Tibial artery (tissue), 4 donors: ENCODE measurements around the gene LYPD3.

Experiments
- DNase-seq, 2 donors: peaks; one replicate each; pipeline ENCODE4 v3.0.0-alpha.2; 2019
- H3K27ac ChIP-seq, 2 donors: fragments of 200-600 bp; sonication (generic) in 1 of 2; 1 replicate in 1 of 2; 2 replicates in 1 of 2; pipeline ENCODE4 v1.5.1; 2018 to 2019; ENCODE audit warnings: mild to moderate bottlenecking in 1 of 2
- H3K27me3 ChIP-seq, 2 donors: fragments of 200-600 bp; sonication (generic) in 1 of 2; one replicate each; pipeline versions ENCODE4 v1.5.1 to v1.6.0; 2016 to 2019
- H3K36me3 ChIP-seq, 3 donors: fragments of 200-600 bp; sonication (generic) in 2 of 3; one replicate each; pipeline ENCODE4 v1.5.1; 2016 to 2019; ENCODE audit warnings: mild to moderate bottlenecking in 2 of 3
- H3K4me1 ChIP-seq, 4 donors: fragments of 200-600 bp; sonication (generic) in 2 of 4; 1 replicate in 3 of 4; 2 replicates in 1 of 4; pipeline ENCODE4 v1.5.1; 2016 to 2019
- H3K4me3 ChIP-seq, 2 donors: fragments of 200-600 bp; sonication (generic) in 1 of 2; 1 replicate in 1 of 2; 2 replicates in 1 of 2; pipeline ENCODE4 v1.5.1; 2018 to 2019; ENCODE audit warnings: mild to moderate bottlenecking in 2 of 2
- H3K9me3 ChIP-seq, 3 donors: fragments of 200-600 bp; sonication (generic) in 1 of 3; one replicate each; pipeline ENCODE4 v1.5.1; 2016 to 2019
- intact Hi-C: fragments of 100-400 bp; cut with DNase I; formaldehyde crosslinking; loops from one replicate; pipeline ENCODE4 v1.15.0; 2023; ENCODE audit warnings: low total_unique reads
- TF ChIP-seq, protein P1 (sequence below), 2 experiments: fragments of 200-600 bp in 1 of 2; fragments of 450-650 bp in 1 of 2; IDR thresholded peaks; one replicate each; pipeline ENCODE4 v1.5.1; 2017 to 2019; ENCODE audit warnings: antibody characterized with exemption in 2 of 2, mild to moderate bottlenecking in 1 of 2, moderate library complexity in 1 of 2

LYPD3 gene

DNA sequence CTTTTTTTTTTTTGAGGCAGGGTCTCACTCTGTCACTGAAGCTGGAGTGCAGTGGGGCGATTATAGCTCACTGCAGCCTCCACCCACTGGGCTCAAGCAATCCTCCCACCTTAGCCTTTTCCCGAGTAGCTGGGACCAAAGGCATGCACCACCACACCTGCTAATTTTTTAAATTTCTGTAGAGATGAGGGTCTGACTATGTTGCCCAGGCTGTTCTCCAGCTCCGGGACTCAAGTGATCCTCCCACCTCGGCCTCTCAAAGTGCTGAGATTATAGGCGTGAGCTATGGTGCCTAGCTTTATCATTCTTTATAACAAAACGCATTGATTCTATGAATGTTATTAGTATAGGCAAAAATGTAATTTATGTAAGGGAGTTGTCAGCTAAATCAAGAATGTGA, 17.9 kb upstream of the LYPD3 start:
- no peaks in the 10 kb centered on the region for H3K4me1 ChIP-seq
- no peak for DNase-seq
- H3K9me3 ChIP-seq = no peaks in the 10 kb centered on the region
- H3K4me3 ChIP-seq = no peak overlapping the region
- peaks cover 0 to 25% (median 0%) of the 10 kb centered on the region in 3 donors for H3K36me3 ChIP-seq
- H3K27me3 ChIP-seq = no peaks in the 10 kb centered on the region
- TF ChIP-seq, protein P1, sequence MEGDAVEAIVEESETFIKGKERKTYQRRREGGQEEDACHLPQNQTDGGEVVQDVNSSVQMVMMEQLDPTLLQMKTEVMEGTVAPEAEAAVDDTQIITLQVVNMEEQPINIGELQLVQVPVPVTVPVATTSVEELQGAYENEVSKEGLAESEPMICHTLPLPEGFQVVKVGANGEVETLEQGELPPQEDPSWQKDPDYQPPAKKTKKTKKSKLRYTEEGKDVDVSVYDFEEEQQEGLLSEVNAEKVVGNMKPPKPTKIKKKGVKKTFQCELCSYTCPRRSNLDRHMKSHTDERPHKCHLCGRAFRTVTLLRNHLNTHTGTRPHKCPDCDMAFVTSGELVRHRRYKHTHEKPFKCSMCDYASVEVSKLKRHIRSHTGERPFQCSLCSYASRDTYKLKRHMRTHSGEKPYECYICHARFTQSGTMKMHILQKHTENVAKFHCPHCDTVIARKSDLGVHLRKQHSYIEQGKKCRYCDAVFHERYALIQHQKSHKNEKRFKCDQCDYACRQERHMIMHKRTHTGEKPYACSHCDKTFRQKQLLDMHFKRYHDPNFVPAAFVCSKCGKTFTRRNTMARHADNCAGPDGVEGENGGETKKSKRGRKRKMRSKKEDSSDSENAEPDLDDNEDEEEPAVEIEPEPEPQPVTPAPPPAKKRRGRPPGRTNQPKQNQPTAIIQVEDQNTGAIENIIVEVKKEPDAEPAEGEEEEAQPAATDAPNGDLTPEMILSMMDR (IDR thresholded peaks at IDR 0.05) = no peak
- intact Hi-C loops = no loop called here
- no peak overlapping the region for H3K27ac ChIP-seq

DNA sequence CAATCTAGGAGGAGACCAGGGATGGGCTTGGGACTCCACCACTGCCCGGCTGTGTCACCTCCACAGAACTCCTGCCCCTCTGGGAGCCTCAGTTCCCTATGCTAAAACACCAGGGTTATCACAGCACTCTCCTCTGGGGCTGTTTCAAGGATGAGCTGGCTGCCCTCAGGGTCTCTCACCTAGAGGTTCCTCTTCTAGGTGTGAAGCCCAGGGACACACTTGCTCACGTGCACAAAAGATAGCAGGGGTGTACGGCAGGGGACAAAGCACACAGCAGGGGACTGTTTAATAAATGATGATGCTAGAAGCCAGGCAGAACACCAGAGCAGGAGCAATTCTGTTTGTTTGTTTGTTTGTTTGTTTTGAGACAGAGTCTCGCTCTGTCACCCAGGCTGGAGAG, 16.8 kb upstream of the LYPD3 start:
- TF ChIP-seq, protein P1 (IDR thresholded peaks at IDR 0.05) = no peak
- Histone ChIP-seq H3K27ac (no peak overlapping the region), H3K9me3 (no peaks in the 10 kb centered on the region), H3K4me3 (no peak overlapping the region), H3K4me1 (no peaks in the 10 kb centered on the region), H3K36me3 (peaks cover 0 to 33% (median 0%) of the 10 kb centered on the region in 3 donors), H3K27me3 (no peaks in the 10 kb centered on the region)
- no peak for DNase-seq
- intact Hi-C loops = no loop called here

DNA sequence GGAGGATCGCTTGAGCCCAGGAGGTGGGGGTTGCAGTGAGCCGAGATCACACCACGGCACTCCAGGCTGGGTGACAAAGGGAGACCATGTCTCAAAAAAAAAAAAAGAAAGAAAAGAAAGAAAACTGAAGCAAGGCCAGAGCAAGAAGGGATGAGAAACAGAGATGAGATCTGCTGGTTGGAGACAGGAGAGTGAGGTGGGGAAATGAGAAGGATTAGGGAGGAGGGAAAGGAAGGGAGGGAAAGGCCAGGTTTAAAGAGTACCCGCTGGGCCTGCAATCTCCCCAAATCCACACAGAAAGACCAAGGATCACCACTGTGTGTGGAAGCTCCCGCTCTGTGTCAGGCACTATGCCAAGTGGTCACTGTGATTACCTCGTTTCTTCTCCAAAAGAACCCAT, 16.3 kb upstream of the LYPD3 start:
- DNase-seq = no peak
- intact Hi-C loops = no loop called here
- Histone ChIP-seq H3K36me3 (peaks cover 0 to 33% (median 0%) of the 10 kb centered on the region in 3 donors), H3K4me3 (no peak overlapping the region), H3K27me3 (no peaks in the 10 kb centered on the region), H3K27ac (no peak overlapping the region), H3K9me3 (no peaks in the 10 kb centered on the region), H3K4me1 (no peaks in the 10 kb centered on the region)
- TF ChIP-seq, protein P1 (IDR thresholded peaks at IDR 0.05) = no peak

DNA sequence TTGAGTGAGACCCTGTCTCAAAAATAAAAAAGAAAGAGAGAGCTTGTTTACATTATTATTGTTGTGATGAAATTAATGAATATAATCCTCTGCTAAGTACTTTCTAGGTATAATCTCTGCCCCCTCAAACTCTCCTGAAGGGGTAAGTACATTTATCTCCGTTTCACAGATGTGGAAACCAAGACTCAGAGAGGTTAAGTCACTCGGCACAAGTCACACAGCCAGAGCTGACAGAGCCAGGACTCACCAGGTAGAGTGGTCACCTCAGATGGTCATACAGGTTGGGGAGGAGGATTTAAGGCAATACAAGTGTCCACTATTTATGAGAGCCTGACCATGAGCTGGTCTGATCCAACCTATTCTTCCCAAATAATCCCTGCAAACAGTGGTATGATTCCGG, 15.2 kb upstream of the LYPD3 start:
- H3K9me3 ChIP-seq = no peaks in the 10 kb centered on the region

DNA sequence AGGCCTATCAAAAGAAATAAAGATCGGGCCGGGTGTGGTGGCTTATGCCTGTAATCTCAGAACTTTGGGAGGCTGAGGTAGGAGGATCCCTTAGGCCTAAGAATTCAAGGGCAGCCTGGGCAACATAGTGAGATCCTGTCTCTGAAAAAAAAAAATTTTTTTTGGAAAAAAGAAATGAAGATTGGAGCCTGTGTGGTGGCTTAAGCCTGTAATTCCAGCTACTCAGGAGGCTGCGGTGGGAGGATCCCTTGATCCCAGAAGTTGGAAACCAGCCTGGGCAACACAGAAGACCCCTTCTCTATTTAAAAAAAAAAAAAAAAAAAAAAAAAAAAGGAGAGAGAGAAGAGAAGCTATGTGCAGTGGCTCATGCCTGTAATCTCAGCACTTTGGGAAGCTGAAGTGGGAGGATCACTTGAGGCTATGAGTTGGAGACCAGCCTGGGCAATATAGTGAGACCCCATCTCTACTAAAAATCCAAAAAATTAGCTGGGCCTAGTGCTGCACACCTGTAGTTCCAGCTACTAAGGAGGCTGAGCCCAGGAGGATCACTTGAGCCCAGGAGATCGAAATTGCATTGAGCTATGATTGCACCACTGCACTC, 14.7 kb upstream of the LYPD3 start:
- Histone ChIP-seq H3K36me3 (peaks cover 0 to 33% (median 0%) of the 10 kb centered on the region in 3 donors), H3K27ac (no peak overlapping the region), H3K27me3 (no peaks in the 10 kb centered on the region), H3K9me3 (no peaks in the 10 kb centered on the region), H3K4me1 (peaks cover 0 to 11% (median 3%) of the 10 kb centered on the region in 4 donors), H3K4me3 (no peak overlapping the region)
- intact Hi-C loops = no loop called here
- TF ChIP-seq, protein P1 (IDR thresholded peaks at IDR 0.05) = no peak
- DNase-seq = no peak

More for the DNA sequence above, 15.2 kb upstream of the LYPD3 start:
- intact Hi-C loops = no loop called here
- no peak overlapping the region for H3K4me3 ChIP-seq
- no peak overlapping the region for H3K27ac ChIP-seq
- TF ChIP-seq, protein P1 (IDR thresholded peaks at IDR 0.05) = no peak
- H3K27me3 ChIP-seq = no peaks in the 10 kb centered on the region
- peaks cover 0 to 33% (median 0%) of the 10 kb centered on the region in 3 donors for H3K36me3 ChIP-seq
- no peak for DNase-seq
- H3K4me1 ChIP-seq = peaks cover 0 to 9% (median under 1%) of the 10 kb centered on the region in 4 donors
